ENCODE data around the gene LCORL. TPM values are rescaled to one million over a fixed set of nuclear protein-coding genes. Genes with fewer than 3 reads are reported as not detected.

LCORL gene
- total RNA-seq, 1 donor: 15.9 TPM

DNA sequence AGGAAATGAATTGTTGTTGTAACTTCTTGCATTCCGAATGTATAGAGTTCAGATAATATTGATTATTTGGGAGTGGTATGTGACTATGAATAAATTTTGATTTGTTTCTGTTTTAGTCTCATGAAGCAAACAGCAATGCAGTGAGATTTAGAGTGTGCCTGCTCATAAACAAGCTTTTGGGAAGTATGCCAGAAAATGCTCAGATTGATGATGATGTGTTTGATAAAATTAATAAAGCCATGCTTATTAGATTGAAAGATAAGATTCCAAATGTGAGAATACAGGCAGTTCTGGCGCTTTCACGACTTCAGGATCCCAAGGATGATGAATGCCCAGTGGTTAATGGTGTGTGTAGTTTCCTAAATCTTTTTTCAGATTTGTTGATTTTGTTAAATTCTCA is 208.8 kb downstream of the LCORL start:
- Histone ChIP-seq H3K36me3 (ENCODE audit: insufficient read depth, low read length) (peaks cover 10% of the 10 kb centered on the region), H3K79me2 (ENCODE audit: insufficient read depth, low read length) (peaks cover 90% of the 10 kb centered on the region), H3K27ac (ENCODE audit: low read depth, low read length) (peak overlapping the region; percentile 66), H3K27me3 (ENCODE audit: insufficient read depth, low read length) (no peaks in the 10 kb centered on the region), H3K4me3 (ENCODE audit: insufficient read depth, low read length) (peak overlapping the region; percentile 96), H4K20me1 (ENCODE audit: insufficient read depth, low read length) (peaks cover 19% of the 10 kb centered on the region), H3K4me2 (ENCODE audit: insufficient read depth, low read length) (peak overlapping the region; percentile 83), H2AFZ (ENCODE audit: low read length) (peak overlapping the region; percentile 100), H3K9me3 (ENCODE audit: low read depth, low read length) (no peaks in the 10 kb centered on the region), H3K4me1 (ENCODE audit: insufficient read depth, low read length) (peaks cover 51% of the 10 kb centered on the region)
- no peak for DNase-seq (ENCODE audit: insufficient read length, low spot score, missing footprints)
- TF ChIP-seq CTCF (IDR thresholded peaks at IDR 0.05; ENCODE audit: extremely low read depth, low read depth, low read length): no peak

- peaks cover 13% of the 10 kb centered on the region for H3K36me3 ChIP-seq (ENCODE audit: insufficient read depth, low read length)
- no peaks in the 10 kb centered on the region for H3K9me3 ChIP-seq (ENCODE audit: low read depth, low read length)
- H3K27ac ChIP-seq (ENCODE audit: low read depth, low read length): peak overlapping the region; percentile 66
- H3K4me3 ChIP-seq (ENCODE audit: insufficient read depth, low read length): peak overlapping the region; percentile 96
- H2AFZ ChIP-seq (ENCODE audit: low read length): peak overlapping the region; percentile 100
- H3K4me2 ChIP-seq (ENCODE audit: insufficient read depth, low read length): peak overlapping the region; percentile 83
- peaks cover 54% of the 10 kb centered on the region for H3K4me1 ChIP-seq (ENCODE audit: insufficient read depth, low read length)
- H3K79me2 ChIP-seq (ENCODE audit: insufficient read depth, low read length): peaks cover 91% of the 10 kb centered on the region
- TF ChIP-seq CTCF (IDR thresholded peaks at IDR 0.05; ENCODE audit: extremely low read depth, low read depth, low read length): no peak
- no peaks in the 10 kb centered on the region for H3K27me3 ChIP-seq (ENCODE audit: insufficient read depth, low read length)
- H4K20me1 ChIP-seq (ENCODE audit: insufficient read depth, low read length): peaks cover 26% of the 10 kb centered on the region
- no peak for DNase-seq (ENCODE audit: insufficient read length, low spot score, missing footprints)
Measured at GRCh38 chr4:17812125-17812524, 209.4 kb downstream of the LCORL start.

GRCh38 chr4:17811078-17811603 is 210.4 kb downstream of the LCORL start:
- peak overlapping the region; percentile 66 for H3K27ac ChIP-seq (ENCODE audit: low read depth, low read length)
- TF ChIP-seq CTCF (IDR thresholded peaks at IDR 0.05; ENCODE audit: extremely low read depth, low read depth, low read length): no peak
- H3K4me2 ChIP-seq (ENCODE audit: insufficient read depth, low read length): peak overlapping the region; percentile 83
- no peaks in the 10 kb centered on the region for H3K27me3 ChIP-seq (ENCODE audit: insufficient read depth, low read length)
- peaks cover 56% of the 10 kb centered on the region for H3K4me1 ChIP-seq (ENCODE audit: insufficient read depth, low read length)
- no peak for DNase-seq (ENCODE audit: insufficient read length, low spot score, missing footprints)
- H4K20me1 ChIP-seq (ENCODE audit: insufficient read depth, low read length): peaks cover 27% of the 10 kb centered on the region
- peaks cover 94% of the 10 kb centered on the region for H3K79me2 ChIP-seq (ENCODE audit: insufficient read depth, low read length)
- H3K4me3 ChIP-seq (ENCODE audit: insufficient read depth, low read length): peak overlapping the region; percentile 96
- no peaks in the 10 kb centered on the region for H3K9me3 ChIP-seq (ENCODE audit: low read depth, low read length)
- H3K36me3 ChIP-seq (ENCODE audit: insufficient read depth, low read length): peaks cover 13% of the 10 kb centered on the region
- peak overlapping the region; percentile 100 for H2AFZ ChIP-seq (ENCODE audit: low read length)

- H3K27ac ChIP-seq (ENCODE audit: low read depth, low read length): peak within 1 kb of the TSS; percentile 94
- peaks cover 94% of the 10 kb centered on the region for H3K79me2 ChIP-seq (ENCODE audit: insufficient read depth, low read length)
- peak within 1 kb of the TSS; percentile 100 for H2AFZ ChIP-seq (ENCODE audit: low read length)
- no peaks in the 10 kb centered on the region for H3K9me3 ChIP-seq (ENCODE audit: low read depth, low read length)
- H3K4me1 ChIP-seq (ENCODE audit: insufficient read depth, low read length): peaks cover 56% of the 10 kb centered on the region
- no peak for TF ChIP-seq CTCF (IDR thresholded peaks at IDR 0.05; ENCODE audit: extremely low read depth, low read depth, low read length)
- peaks cover 7% of the 10 kb centered on the region for H3K36me3 ChIP-seq (ENCODE audit: insufficient read depth, low read length)
- H3K27me3 ChIP-seq (ENCODE audit: insufficient read depth, low read length): no peaks in the 10 kb centered on the region
- peak within 1 kb of the TSS; percentile 96 for H3K4me3 ChIP-seq (ENCODE audit: insufficient read depth, low read length)
- peak; percentile 96 for DNase-seq (ENCODE audit: insufficient read length, low spot score, missing footprints)
- H3K4me2 ChIP-seq (ENCODE audit: insufficient read depth, low read length): peak within 1 kb of the TSS; percentile 96
- peaks cover 32% of the 10 kb centered on the region for H4K20me1 ChIP-seq (ENCODE audit: insufficient read depth, low read length)
Measured at GRCh38 chr4:17810260-17811077, 211.1 kb downstream of the LCORL start, which contains the start of the genes DCAF16 and NCAPG. Gene DCAF16, minus strand, starts transcription at chr4:17810757. Its CDS starts 6,616 bp downstream, at chr4:17804141. Gene NCAPG, plus strand, starts transcription at chr4:17810979. Its CDS starts 99 bp downstream, at chr4:17811078.
